ENCODE measurements around the gene NAGS. TPM values are rescaled to one million over a fixed set of nuclear protein-coding genes. Genes with fewer than 3 reads are reported as not detected.
"Not testable (repeated sequence)": the region's sequence is repeated elsewhere in the genome, so short reads cannot be mapped to it uniquely, and the experiment has no call there.

Gene NAGS
- total RNA-seq, 4 donors from 2014 or later: 1.3 to 9.7 (median 2.6) TPM

- no peaks in the 10 kb centered on the region for H3K9me3 ChIP-seq
- DNase-seq: no peak
- H3K36me3 ChIP-seq: no peaks in the 10 kb centered on the region
- H3K27ac ChIP-seq: no peak overlapping the region
- intact Hi-C loops (cut with DNase I; ENCODE audit: low total_unique reads): no loop called here
- TF ChIP-seq CTCF (IDR thresholded peaks at IDR 0.05) (no peak), POLR2A (IDR thresholded peaks at IDR 0.05) (no peak)
- no peaks in the 10 kb centered on the region for H3K4me1 ChIP-seq
- H3K4me3 ChIP-seq: no peak overlapping the region
- H3K27me3 ChIP-seq: no peaks in the 10 kb centered on the region
These were observed 25.3 kb downstream of the NAGS start for GRCh38 chr17:44029736-44030135.

- Histone ChIP-seq H3K36me3 (no peaks in the 10 kb centered on the region), H3K27ac (no peak overlapping the region), H3K9me3 (no peaks in the 10 kb centered on the region), H3K4me1 (no peaks in the 10 kb centered on the region), H3K4me3 (no peak overlapping the region), H3K27me3 (no peaks in the 10 kb centered on the region)
- intact Hi-C loops (cut with DNase I; ENCODE audit: low total_unique reads): no loop called here
- TF ChIP-seq CTCF (IDR thresholded peaks at IDR 0.05) (no peak), POLR2A (IDR thresholded peaks at IDR 0.05) (no peak)
- DNase-seq: no peak
These were observed 26.1 kb downstream of the NAGS start for GRCh38 chr17:44030482-44030881.

- intact Hi-C loops (cut with DNase I; ENCODE audit: low total_unique reads): no loop called here
- Histone ChIP-seq H3K36me3 (no peaks in the 10 kb centered on the region), H3K9me3 (no peaks in the 10 kb centered on the region), H3K27ac (peak overlapping the region in 1 of 2 donors; percentile 13), H3K4me1 (no peaks in the 10 kb centered on the region), H3K27me3 (no peaks in the 10 kb centered on the region), H3K4me3 (no peak overlapping the region)
- DNase-seq: no peak
- no peak for TF ChIP-seq CTCF (IDR thresholded peaks at IDR 0.05)
- TF ChIP-seq POLR2A (IDR thresholded peaks at IDR 0.05): no peak
These were observed 29.5 kb downstream of the NAGS start for GRCh38 chr17:44033861-44034408.

GRCh38 chr17:44034688-44035087, 30.3 kb downstream of the NAGS start:
- H3K27ac ChIP-seq; H3K36me3 ChIP-seq; intact Hi-C loops (cut with DNase I; ENCODE audit: low total_unique reads); H3K4me1 ChIP-seq; H3K9me3 ChIP-seq; H3K27me3 ChIP-seq; DNase-seq; H3K4me3 ChIP-seq: not testable (repeated sequence)

GRCh38 chr17:44037471-44037870, 33.0 kb downstream of the NAGS start:
- no peaks in the 10 kb centered on the region for H3K27me3 ChIP-seq
- no peak for TF ChIP-seq CTCF (IDR thresholded peaks at IDR 0.05)
- TF ChIP-seq POLR2A (IDR thresholded peaks at IDR 0.05): no peak
- no peak overlapping the region for H3K4me3 ChIP-seq
- no peak overlapping the region for H3K27ac ChIP-seq
- intact Hi-C loops (cut with DNase I; ENCODE audit: low total_unique reads): no loop called here
- no peaks in the 10 kb centered on the region for H3K36me3 ChIP-seq
- DNase-seq: no peak
- H3K9me3 ChIP-seq: no peaks in the 10 kb centered on the region
- peaks cover 0 to 11% of the 10 kb centered on the region in 2 donors for H3K4me1 ChIP-seq

GRCh38 chr17:44038604-44039011, 34.2 kb downstream of the NAGS start:
- Histone ChIP-seq H3K27me3 (no peaks in the 10 kb centered on the region), H3K4me3 (no peak overlapping the region), H3K4me1 (peaks cover 0 to 11% of the 10 kb centered on the region in 2 donors), H3K36me3 (no peaks in the 10 kb centered on the region), H3K27ac (no peak overlapping the region), H3K9me3 (no peaks in the 10 kb centered on the region)
- intact Hi-C loops (cut with DNase I; ENCODE audit: low total_unique reads): no loop called here
- no peak for DNase-seq
- TF ChIP-seq POLR2A (IDR thresholded peaks at IDR 0.05) (no peak), CTCF (IDR thresholded peaks at IDR 0.05) (no peak)
